ENCODE measurements around the gene ADORA2B. TPM values are rescaled to one million over a fixed set of nuclear protein-coding genes. Genes with fewer than 3 reads are reported as not detected.

Gene ADORA2B
- total and polyA plus RNA-seq, 2 of the 4 experiments (the other 2 are of a cell fraction) = 5.2 to 5.5 TPM

GRCh38 chr17:16025202-16025601, 80.3 kb downstream of the ADORA2B start:
- intact Hi-C loops (cut with micrococcal nuclease) (no loop called here), in situ Hi-C loops (cut with MboI; ENCODE audit: low sequenced_read_pairs) (no loop called here), dilution Hi-C loops (cut with HindIII; ENCODE audit: low sequenced_read_pairs, unreplicated experiment) (no loop called here)
- Histone ChIP-seq H4K5ac (ENCODE audit: low read depth, low read length) (no peak overlapping the region), H4K91ac (ENCODE audit: insufficient read depth, low read depth, low read length) (no peak overlapping the region), H2AFZ (replicated peaks; ENCODE audit: low read length, poor library complexity) (no peak overlapping the region), H2AK5ac (ENCODE audit: low read depth, low read length) (no peak overlapping the region), H3K18ac (ENCODE audit: low read depth, low read length) (no peak overlapping the region), H2BK5ac (ENCODE audit: low read depth, low read length, poor library complexity, severe bottlenecking) (no peak overlapping the region), H3K4ac (ENCODE audit: low read depth, low read length) (no peak overlapping the region), H3K9me3 (ENCODE audit: control insufficient read depth, insufficient read depth, low read length) (no peaks in the 10 kb centered on the region), H4K8ac (ENCODE audit: low read depth in 2 of 2, low read length in 2 of 2) (no peak overlapping the region), H3K9me1 (ENCODE audit: insufficient read depth, low read length) (peaks cover 6% of the 10 kb centered on the region), H2BK20ac (ENCODE audit: low read depth, low read length) (no peak overlapping the region), H3K14ac (replicated peaks; ENCODE audit: low read depth, low read length) (no peak overlapping the region), H3K36me3 (ENCODE audit: control insufficient read depth, insufficient read depth, low read length) (peaks cover 29% of the 10 kb centered on the region), H3K4me1 (ENCODE audit: control insufficient read depth, insufficient read depth, low read length) (peaks cover 3% of the 10 kb centered on the region), H3K27me3 (ENCODE audit: control insufficient read depth, insufficient read depth, low read length) (no peaks in the 10 kb centered on the region), H2BK15ac (ENCODE audit: low read depth, low read length) (no peak overlapping the region), H2BK120ac (ENCODE audit: low read depth, low read length) (no peak overlapping the region), H3K4me2 (ENCODE audit: low read depth, low read length) (no peak overlapping the region), H3K9ac (ENCODE audit: low read depth, low read length) (no peak overlapping the region), H3K23ac (ENCODE audit: low read depth, low read length) (no peak overlapping the region), H3K79me1 (ENCODE audit: low read depth in 1 of 2, low read length in 2 of 2) (peaks cover 22 to 54% of the 10 kb centered on the region in 2 experiments), H3K56ac (ENCODE audit: extremely low read depth, insufficient read depth, low read length) (no peak overlapping the region), H2AK9ac (replicated peaks; ENCODE audit: low read depth, low read length, poor library complexity) (no peak overlapping the region), H3K4me3 (ENCODE audit: insufficient read depth, low read depth, low read length) (no peak overlapping the region), H3K27ac (ENCODE audit: insufficient read depth, low read length) (no peak overlapping the region), H4K20me1 (ENCODE audit: insufficient read depth, low read length) (peaks cover 5% of the 10 kb centered on the region; the same call in 1 of the 2 replicates)
- DNase-seq (no peak), ATAC-seq (ENCODE audit: low read depth) (no peak)
- POLR2A ChIA-PET (ENCODE audit: unreplicated experiment) = no interaction called here
- WGBS, 2 experiments (ENCODE audit: extremely low coverage in 2 of 2, insufficient read length in 1 of 2) = no CpG with 5 or more reads among the region's 1 CpG
- CTCF ChIA-PET = interaction anchor here (1.0 kb wide), 1 partner anchor 11 kb away, joined by 3 read pairs; no protein-coding TSS in a partner anchor
- no peak for TF ChIP-seq POLR2A (IDR thresholded peaks at IDR 0.05; ENCODE audit: low read depth, low read length)
- TF ChIP-seq NFE2L2 (IDR thresholded peaks at IDR 0.05; ENCODE audit: low read depth, low read length) = no peak
- TF ChIP-seq ELK1 (IDR thresholded peaks at IDR 0.05; ENCODE audit: borderline replicate concordance, low read depth, low read length) = no peak
- TF ChIP-seq FOS (IDR thresholded peaks at IDR 0.05; ENCODE audit: low read depth, low read length) = no peak
- BruUV-seq (replicated peaks) = no TSS peak

Other genes with a start within 250 kb of the ADORA2B start
- 37.6 and 37.8 TPM in 2 replicates for gene ZNF286A, start 245.4 kb upstream of the ADORA2B start, total RNA-seq (2012; rRNA removed)
- gene ZNF286A, start 245.4 kb upstream of the ADORA2B start, polyA plus RNA-seq (2012; rRNA removed) = 15.3 and 19.8 TPM in 2 replicates
- not detected in 2 replicates for gene TBC1D26, start 212.8 kb upstream of the ADORA2B start, total RNA-seq (2012; rRNA removed)
- gene TBC1D26, start 212.8 kb upstream of the ADORA2B start, polyA plus RNA-seq (2012; rRNA removed) = 0.02 and 0.04 TPM in 2 replicates
- gene ZSWIM7, start 54.6 kb downstream of the ADORA2B start, total RNA-seq (2012; rRNA removed) = 6.8 and 7.2 TPM in 2 replicates
- 12.0 and 12.1 TPM in 2 replicates for gene ZSWIM7, start 54.6 kb downstream of the ADORA2B start, polyA plus RNA-seq (2012; rRNA removed)
- gene TTC19, start 54.7 kb downstream of the ADORA2B start, total RNA-seq (2012; rRNA removed) = 12.9 and 19.2 TPM in 2 replicates
- gene TTC19, start 54.7 kb downstream of the ADORA2B start, polyA plus RNA-seq (2012; rRNA removed) = 6.0 and 8.3 TPM in 2 replicates

All from IMR-90 (cell line).